K562 (cell line): ENCODE data around the gene KRTAP2-4. TPM values are rescaled to one million over a fixed set of nuclear protein-coding genes. Genes with fewer than 3 reads are reported as not detected.

Source experiments
- ATAC-seq: fragments of 200-7000 bp; cut with Tn5 transposase; 3 replicates; pipeline ENCODE4 v1.9.1; 2020; ENCODE audit warnings: moderate library complexity
- BruUV-seq: library from RNA; stranded (reverse); fragments of 400-500 nt; replicated peaks from 2 replicates; lab custom pipeline; 2021; lab: Mats Ljungman, UMichigan
- CTCF ChIA-PET: fragments of 300-600 bp; formaldehyde crosslinking; extraction: SDS; loops from one replicate; lab custom pipeline; 2021; ENCODE audit warnings: low intra/inter-chr PET ratio; lab: Yijun Ruan, JAX
- POLR2A ChIA-PET: fragments of 300-600, 350-650 bp; sonication (Branson Sonifier 250); formaldehyde crosslinking; extraction: SDS; loops from one replicate; lab custom pipeline; 2021; ENCODE audit warnings: antibody characterized with exemption, inconsistent platforms; lab: Yijun Ruan, JAX
- DNase-seq, 4 experiments: peaks; one replicate each; pipeline versions ENCODE4 v3.0.0 to v3.0.0-alpha.2; 2011 to 2018; ENCODE audit warnings: low spot score in 3 of 4, mixed read lengths in 3 of 4; ENCODE audit errors: extremely low read depth in 1 of 4
- FAIRE-seq: peaks from 2 replicates; lab custom pipeline; 2011; peaks lifted over from hg19 to GRCh38; lab: Jason Lieb, UNC
- H2AFZ ChIP-seq: 2 replicates; pipeline ENCODE4 v1.6.0; 2011; ENCODE audit warnings: low read depth, low read length, control low read depth, inconsistent platforms
- H3K27ac ChIP-seq: fragments of 200-600 bp; 3 replicates; pipeline ENCODE4 v1.8.0; 2011; ENCODE audit warnings: low read depth, mild to moderate bottlenecking, control low read depth, inconsistent platforms, low read length, moderate library complexity, mixed read lengths; ENCODE audit errors: extremely low read depth
- H3K27me3 ChIP-seq, 2 experiments: fragments of 300-600 bp in 1 of 2; 2 replicates in 1 of 2; 3 replicates in 1 of 2; pipeline versions ENCODE4 v1.6.0 to v1.8.0; 2011; ENCODE audit warnings: inconsistent platforms in 2 of 2, low read length in 2 of 2, mild to moderate bottlenecking in 1 of 2, mixed read lengths in 1 of 2, moderate library complexity in 1 of 2; ENCODE audit not compliant: control insufficient read depth in 2 of 2, insufficient read depth in 2 of 2
- H3K36me3 ChIP-seq: fragments of 300-600 bp; 3 replicates; pipeline ENCODE4 v1.8.0; 2011; ENCODE audit warnings: mild to moderate bottlenecking, low read length, inconsistent platforms; ENCODE audit not compliant: control insufficient read depth, insufficient read depth
- H3K4me1 ChIP-seq, 2 experiments: fragments of 200-600 bp in 1 of 2; replicated peaks in 1 of 2; 2 replicates in 1 of 2; 3 replicates in 1 of 2; pipeline versions ENCODE4 v1.5.1 to v1.8.0; 2011; ENCODE audit warnings: inconsistent platforms in 2 of 2, low read length in 2 of 2, mild to moderate bottlenecking in 1 of 2, mixed read lengths in 1 of 2, moderate library complexity in 1 of 2; ENCODE audit not compliant: control insufficient read depth in 2 of 2, insufficient read depth in 2 of 2
- H3K4me2 ChIP-seq: 2 replicates; pipeline ENCODE4 v1.6.1; 2011; ENCODE audit warnings: low read length, control low read depth, inconsistent platforms, mixed read lengths; ENCODE audit not compliant: insufficient read depth
- H3K4me3 ChIP-seq: fragments of 200-600 bp; sonication (generic), shearing (Covaris generic); 2 replicates; pipeline ENCODE4 v1.5.1; 2016; ENCODE audit warnings: control low read depth, inconsistent platforms
- H3K79me2 ChIP-seq: fragments of 200-600 bp; 3 replicates; pipeline ENCODE4 v1.8.0; 2011; ENCODE audit warnings: low read length, inconsistent platforms; ENCODE audit not compliant: control insufficient read depth, insufficient read depth
- H3K9ac ChIP-seq, 2 experiments: 2 replicates each; pipeline versions ENCODE4 v1.6.0 to v1.6.1; 2011; ENCODE audit warnings: low read depth in 2 of 2, low read length in 2 of 2, control low read depth in 1 of 2, inconsistent platforms in 1 of 2, mild to moderate bottlenecking in 1 of 2, mixed read lengths in 1 of 2; ENCODE audit not compliant: insufficient read depth in 1 of 2
- H3K9me1 ChIP-seq: one replicate; pipeline ENCODE4 v1.6.0; 2011; ENCODE audit warnings: inconsistent platforms, mild to moderate bottlenecking, low read length, moderate library complexity; ENCODE audit not compliant: control insufficient read depth, insufficient read depth
- H3K9me3 ChIP-seq: replicated peaks from 2 replicates; pipeline ENCODE4 v1.5.1; 2011; ENCODE audit warnings: low read depth, low read length, inconsistent platforms; ENCODE audit not compliant: control insufficient read depth, insufficient read depth
- H4K20me1 ChIP-seq: replicated peaks from 2 replicates; pipeline ENCODE4 v1.6.1; 2011; ENCODE audit warnings: low read length, inconsistent platforms, mixed read lengths; ENCODE audit not compliant: control insufficient read depth, insufficient read depth
- ARID1B ChIP-seq: fragments of 450-650 bp; IDR thresholded peaks from 2 replicates; pipeline ENCODE4 v1.6.1; 2016; ENCODE audit warnings: antibody characterized with exemption, mild to moderate bottlenecking, inconsistent platforms
- ATF7 ChIP-seq: fragments of 450-650 bp; IDR thresholded peaks from 2 replicates; pipeline ENCODE4 v1.7.1; 2014; ENCODE audit warnings: mild to moderate bottlenecking, moderate library complexity
- CLOCK ChIP-seq: fragments of 250-450 bp; sonication (Bioruptor Pico); IDR thresholded peaks from 2 replicates; pipeline ENCODE4 v1.4.0; 2020; ENCODE audit warnings: mild to moderate bottlenecking, moderate library complexity, borderline replicate concordance
- MAFG ChIP-seq: fragments of 450-650 bp; conservative IDR thresholded peaks from 2 replicates; pipeline ENCODE4 v1.6.1; 2016; ENCODE audit warnings: missing genetic modification characterization, missing compliant biosample characterization
- MEIS2 ChIP-seq: fragments of 450-650 bp; IDR thresholded peaks from 2 replicates; pipeline ENCODE4 v1.6.1; 2014; ENCODE audit warnings: mild to moderate bottlenecking; ENCODE audit not compliant: partially characterized antibody
- MTF1 ChIP-seq: fragments of 250-450 bp; sonication (Bioruptor Pico); IDR thresholded peaks from 2 replicates; pipeline ENCODE4 v1.9.0; 2021; ENCODE audit warnings: moderate library complexity, mild to moderate bottlenecking, inconsistent platforms, borderline replicate concordance
- RCOR1 ChIP-seq, 2 experiments: IDR thresholded peaks; 2 replicates each; pipeline ENCODE4 v1.6.1; 2012; ENCODE audit warnings: low read depth in 2 of 2, low read length in 2 of 2, borderline replicate concordance in 1 of 2, improper control_type of control experiment in 1 of 2
- STAG1 ChIP-seq: sonication (generic); formaldehyde crosslinking; IDR thresholded peaks from 2 replicates; pipeline ENCODE4 v1.5.0; 2020; ENCODE audit warnings: missing genetic modification reagents, borderline replicate concordance
- TAL1 ChIP-seq: fragments of 450-650 bp; IDR thresholded peaks from 2 replicates; pipeline ENCODE4 v1.6.1; 2016; ENCODE audit warnings: mild to moderate bottlenecking
- THAP7 ChIP-seq: fragments of 250-450 bp; sonication (Bioruptor Pico); IDR thresholded peaks from 2 replicates; pipeline ENCODE4 v1.5.0; 2021
- ZNF253 ChIP-seq: fragments of 250-450 bp; sonication (Bioruptor Pico); conservative IDR thresholded peaks from 2 replicates; pipeline ENCODE4 v1.6.1; 2021; ENCODE audit warnings: mild to moderate bottlenecking
- ZNF668 ChIP-seq: fragments of 250-450 bp; sonication (Bioruptor Pico); IDR thresholded peaks from 2 replicates; pipeline ENCODE4 v1.8.0; 2022; ENCODE audit warnings: mild to moderate bottlenecking, inconsistent platforms
- WGBS: fragments of 100-300 bp; shearing (Covaris generic); methylation state at CpG from one replicate; pipeline ENCODE4 v1.1.6; 2016; ENCODE audit warnings: low coverage, mixed read lengths; ENCODE audit not compliant: insufficient coverage; ENCODE audit errors: missing lambda C conversion rate; 5-methylcytosine and 5-hydroxymethylcytosine counted together
- in situ Hi-C: fragments of 300-500 bp; cut with MboI; formaldehyde crosslinking; loops from 4 replicates; pipeline ENCODE4 v1.15.0; 2018; ENCODE audit warnings: inconsistent platforms, mixed read lengths
- intact Hi-C: fragments of 100-400 bp; cut with micrococcal nuclease; formaldehyde crosslinking; loops from 2 replicates; pipeline ENCODE4 v1.14.2; 2022
- polyA plus RNA-seq, 8 experiments: library from polyadenylated mRNA; depleted of rRNA in 4 of 8; stranded (reverse) in 5 of 8; unstranded in 3 of 8; fragments of >200 nt; fragmentation: Nextera tagmentation in 2 of 8; fragmentation: Illumina TruSeq in 1 of 8; extraction: Ambion mirVana in 2 of 8; extraction: Trizol in 1 of 8; gene quantifications; 2 replicates each; pipeline versions ENCODE4 v1.2.1 to v1.2.3, GENCODE V29; 2011 to 2014; ENCODE audit warnings: inconsistent platforms in 1 of 8, missing spikeins in 1 of 8
- total RNA-seq, 7 experiments: library from RNA; depleted of rRNA in 6 of 7; stranded (reverse); fragments of >200 nt in 6 of 7; fragmentation: Illumina TruSeq in 2 of 7; extraction: Trizol in 2 of 7; gene quantifications; 2 replicates each; pipeline versions ENCODE4 v1.2.1 to v1.2.3, GENCODE V29; 2011 to 2021; ENCODE audit warnings: low replicate concordance in 1 of 7
- TF ChIP-seq, protein P1 (sequence below), 2 experiments: fragments of 450-650 bp; IDR thresholded peaks; 2 replicates each; pipeline ENCODE4 v1.6.1; 2016

Gene KRTAP2-4
- total and polyA plus RNA-seq, 9 of the 15 experiments (the other 6 are each of a cell fraction or from before 2014, with no cell fraction given) = not detected

DNA sequence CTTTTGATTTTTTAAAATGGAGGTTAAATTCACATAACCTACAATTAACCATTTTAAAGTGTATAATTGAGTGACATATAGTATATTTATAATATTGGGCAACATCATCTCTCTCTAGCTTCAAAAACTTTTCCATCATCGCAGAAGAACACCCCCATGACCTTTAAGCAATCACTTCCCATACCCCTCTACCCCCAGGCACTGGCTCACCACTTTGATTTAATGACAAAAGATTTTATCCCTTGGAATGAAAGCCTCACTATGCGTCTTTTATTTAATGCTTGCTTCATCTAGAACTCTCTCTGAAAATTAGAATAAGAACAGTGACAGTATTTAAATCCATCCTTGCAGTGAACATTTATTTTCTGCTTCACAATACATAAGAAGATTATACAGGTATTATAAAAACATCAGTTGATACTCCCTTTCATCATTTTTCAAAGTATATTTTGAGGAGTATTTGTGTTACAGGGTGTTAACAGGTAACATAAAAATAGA lies 27.8 kb downstream of the KRTAP2-4 start:
- BruUV-seq = no TSS peak
- Histone ChIP-seq H3K9ac (no peak overlapping the region), H3K27me3 (peaks cover 0 to 6% of the 10 kb centered on the region in 2 experiments; a peak in 1 of 5 replicates), H3K36me3 (no peaks in the 10 kb centered on the region), H3K4me2 (no peak overlapping the region), H3K4me3 (no peak overlapping the region), H3K9me3 (no peaks in the 10 kb centered on the region; the same call in 1 of the 2 replicates), H2AFZ (no peak overlapping the region), H3K4me1 (no peaks in the 10 kb centered on the region), H3K9me1 (no peaks in the 10 kb centered on the region), H3K27ac (no peak overlapping the region), H3K79me2 (no peaks in the 10 kb centered on the region), H4K20me1 (no peaks in the 10 kb centered on the region)
- in situ Hi-C loops (no loop called here), intact Hi-C loops (no loop called here)
- ChIA-PET POLR2A (interaction anchor here (0.9 to 1.5 kb wide), 2 partner anchors 9 to 34 kb away, joined by 3 read pairs; no protein-coding TSS in a partner anchor), CTCF (no interaction called here)
- DNase-seq (no peak), FAIRE-seq (no peak), ATAC-seq (no peak)
- 3% methylated on average over 2 of the region's 2 CpGs for WGBS
- TF ChIP-seq CLOCK (no peak), ZNF253 (no peak), THAP7 (CRISPR knock-in tag) (no peak), ATF7 (no peak), MAFG (tag) (no peak), ZNF668 (CRISPR knock-in tag) (no peak), RCOR1 (IDR thresholded peaks at IDR 0.05; ENCODE audit: borderline replicate concordance in 1 of 2, low read depth in 2 of 2, low read length in 2 of 2) (no peak), MTF1 (no peak), MEIS2 (no peak), TAL1 (no peak), ARID1B (no peak), STAG1 (CRISPR knock-in tag) (no peak)
- TF ChIP-seq, protein P1, sequence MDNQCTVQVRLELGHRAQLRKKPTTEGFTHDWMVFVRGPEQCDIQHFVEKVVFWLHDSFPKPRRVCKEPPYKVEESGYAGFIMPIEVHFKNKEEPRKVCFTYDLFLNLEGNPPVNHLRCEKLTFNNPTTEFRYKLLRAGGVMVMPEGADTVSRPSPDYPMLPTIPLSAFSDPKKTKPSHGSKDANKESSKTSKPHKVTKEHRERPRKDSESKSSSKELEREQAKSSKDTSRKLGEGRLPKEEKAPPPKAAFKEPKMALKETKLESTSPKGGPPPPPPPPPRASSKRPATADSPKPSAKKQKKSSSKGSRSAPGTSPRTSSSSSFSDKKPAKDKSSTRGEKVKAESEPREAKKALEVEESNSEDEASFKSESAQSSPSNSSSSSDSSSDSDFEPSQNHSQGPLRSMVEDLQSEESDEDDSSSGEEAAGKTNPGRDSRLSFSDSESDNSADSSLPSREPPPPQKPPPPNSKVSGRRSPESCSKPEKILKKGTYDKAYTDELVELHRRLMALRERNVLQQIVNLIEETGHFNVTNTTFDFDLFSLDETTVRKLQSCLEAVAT (IDR thresholded peaks at IDR 0.05) = no peak
